Lower leg skin (tissue), 3 donors: ENCODE results near the gene BEST3.

ENCODE experiments used
- POLR2A ChIP-seq, 2 donors: fragments of 450-650 bp; IDR thresholded peaks; one replicate each; pipeline ENCODE4 v1.6.1; 2016 to 2017; ENCODE audit warnings: antibody characterized with exemption in 2 of 2, mild to moderate bottlenecking in 1 of 2, moderate library complexity in 1 of 2
- TF ChIP-seq, protein P1 (sequence below), 3 donors: fragments of 450-650 bp; IDR thresholded peaks; one replicate each; pipeline ENCODE4 v1.5.1; 2016; ENCODE audit warnings: antibody characterized with exemption in 3 of 3, mild to moderate bottlenecking in 3 of 3, moderate library complexity in 2 of 3

DNA sequence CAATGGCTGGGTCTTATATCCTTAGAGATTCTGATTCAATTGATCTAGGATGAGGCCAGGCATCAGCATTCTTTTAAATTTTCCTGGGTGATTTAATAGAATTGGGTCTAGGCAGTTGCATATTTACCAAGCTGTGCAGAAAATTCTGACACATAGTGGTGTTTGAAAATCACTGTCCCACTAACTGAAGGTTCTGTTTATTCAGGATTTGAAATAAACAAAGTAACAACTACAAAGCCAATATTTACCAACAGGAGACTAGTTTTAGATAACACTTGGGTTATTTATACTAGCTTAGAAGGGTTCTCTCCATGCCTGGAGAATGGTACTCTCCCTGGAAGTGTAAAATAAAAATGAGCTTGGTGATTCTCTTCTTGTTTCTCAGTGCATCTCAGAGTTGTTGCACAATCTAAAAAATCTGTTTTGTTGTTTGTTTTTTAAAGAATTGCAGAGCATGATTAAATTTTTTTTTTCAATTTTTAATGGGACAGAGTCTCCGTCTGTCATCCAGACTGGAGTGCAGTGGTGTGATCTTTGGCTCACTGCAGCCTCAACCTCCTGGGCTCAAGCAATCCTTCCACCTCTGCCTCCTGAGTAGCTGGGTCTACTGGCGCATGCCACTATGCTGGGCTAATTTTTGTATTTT is 16.9 kb downstream of the BEST3 start:
- TF ChIP-seq, protein P1, sequence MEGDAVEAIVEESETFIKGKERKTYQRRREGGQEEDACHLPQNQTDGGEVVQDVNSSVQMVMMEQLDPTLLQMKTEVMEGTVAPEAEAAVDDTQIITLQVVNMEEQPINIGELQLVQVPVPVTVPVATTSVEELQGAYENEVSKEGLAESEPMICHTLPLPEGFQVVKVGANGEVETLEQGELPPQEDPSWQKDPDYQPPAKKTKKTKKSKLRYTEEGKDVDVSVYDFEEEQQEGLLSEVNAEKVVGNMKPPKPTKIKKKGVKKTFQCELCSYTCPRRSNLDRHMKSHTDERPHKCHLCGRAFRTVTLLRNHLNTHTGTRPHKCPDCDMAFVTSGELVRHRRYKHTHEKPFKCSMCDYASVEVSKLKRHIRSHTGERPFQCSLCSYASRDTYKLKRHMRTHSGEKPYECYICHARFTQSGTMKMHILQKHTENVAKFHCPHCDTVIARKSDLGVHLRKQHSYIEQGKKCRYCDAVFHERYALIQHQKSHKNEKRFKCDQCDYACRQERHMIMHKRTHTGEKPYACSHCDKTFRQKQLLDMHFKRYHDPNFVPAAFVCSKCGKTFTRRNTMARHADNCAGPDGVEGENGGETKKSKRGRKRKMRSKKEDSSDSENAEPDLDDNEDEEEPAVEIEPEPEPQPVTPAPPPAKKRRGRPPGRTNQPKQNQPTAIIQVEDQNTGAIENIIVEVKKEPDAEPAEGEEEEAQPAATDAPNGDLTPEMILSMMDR (IDR thresholded peaks at IDR 0.05) = no peak
- TF ChIP-seq POLR2A (IDR thresholded peaks at IDR 0.05) = no peak
